Activated CD8-positive, alpha-beta memory T cell treated with anti-CD3 and anti-CD28 coated beads for 48 hours (primary cell): Measurements from ENCODE around the gene ADARB1.
"Not testable (repeated sequence)": the region's sequence is repeated elsewhere in the genome, so short reads cannot be mapped to it uniquely, and the experiment has no call there.

Experiments
- DNase-seq, 3 experiments: peaks; one replicate each; pipeline ENCODE4 v3.0.0-alpha.2; 2020; ENCODE audit warnings: low read depth in 2 of 3, low spot score in 2 of 3

The ADARB1 gene

GRCh38 chr21:45074048-45074817 lies at the start of gene ADARB1:
Gene ADARB1 (plus strand): TSS chr21:45074580. CDS start chr21:45171657, 97,077 bp downstream.
- peak in 2 of 3 experiments; percentile 35 to 56 for DNase-seq

- DNase-seq: no peak
Observed at GRCh38 chr21:45026066-45026745, 48.2 kb upstream of the ADARB1 start.

- no peak for DNase-seq
Observed at GRCh38 chr21:45026826-45027225, 47.6 kb upstream of the ADARB1 start.

GRCh38 chr21:45027241-45028196 lies 46.9 kb upstream of the ADARB1 start:
- DNase-seq: no peak

GRCh38 chr21:45028645-45029044 lies 45.7 kb upstream of the ADARB1 start:
- not testable (repeated sequence) for DNase-seq

- no peak for DNase-seq
Observed at GRCh38 chr21:45029298-45029947, 45.0 kb upstream of the ADARB1 start.

GRCh38 chr21:45029948-45030681 lies 44.3 kb upstream of the ADARB1 start:
- no peak for DNase-seq

GRCh38 chr21:45030682-45031570 lies 43.5 kb upstream of the ADARB1 start:
- no peak for DNase-seq

GRCh38 chr21:45031571-45032191 lies 42.7 kb upstream of the ADARB1 start:
- no peak for DNase-seq

GRCh38 chr21:45032332-45032731 lies 42.0 kb upstream of the ADARB1 start:
- DNase-seq: no peak

- no peak for DNase-seq
Observed at GRCh38 chr21:45032977-45033710, 41.2 kb upstream of the ADARB1 start.

- no peak for DNase-seq
Observed at GRCh38 chr21:45033791-45034555, 40.4 kb upstream of the ADARB1 start.

GRCh38 chr21:45034556-45035476 lies 39.6 kb upstream of the ADARB1 start:
- DNase-seq: no peak

GRCh38 chr21:45035477-45035848 lies 38.9 kb upstream of the ADARB1 start:
- DNase-seq: no peak

- no peak for DNase-seq
Observed at GRCh38 chr21:45036630-45037029, 37.8 kb upstream of the ADARB1 start.

GRCh38 chr21:45037986-45038385 lies 36.4 kb upstream of the ADARB1 start:
- no peak for DNase-seq
